Hepatocyte (in vitro differentiated cells): ENCODE results near the gene A4GNT.

Source experiments
- CTCF ChIP-seq: fragments of 200-600 bp; sonication (generic); IDR thresholded peaks from 2 replicates; pipeline ENCODE4 v1.5.1; 2016; ENCODE audit warnings: antibody characterized with exemption, mild to moderate bottlenecking; ENCODE audit not compliant: poor library complexity
- EZH2phosphoT487 ChIP-seq: fragments of 200-600 bp; sonication (generic); IDR thresholded peaks from one replicate; pipeline ENCODE4 v1.6.1; 2018; ENCODE audit warnings: antibody characterized with exemption, mild to moderate bottlenecking, low read depth, moderate library complexity; ENCODE audit not compliant: unreplicated experiment, severe bottlenecking

- no peak for TF ChIP-seq CTCF
- TF ChIP-seq EZH2phosphoT487: no peak
Measured at GRCh38 chr3:138078901-138079344, 53.3 kb downstream of the A4GNT start.
